Measurements from ENCODE around the gene EML4. TPM values are rescaled to one million over a fixed set of nuclear protein-coding genes. Genes with fewer than 3 reads are reported as not detected.

The EML4 gene
- polyA plus RNA-seq, 1 donor (not counting 4 experiments of a cell fraction or from before 2014, with no cell fraction given): 36.4 TPM

- DNase-seq (ENCODE audit: low read depth, low spot score): no peak
- Histone ChIP-seq H3K4me2 (ENCODE audit: control insufficient read depth, extremely low read depth, insufficient read depth, low read depth, low read length) (no peak overlapping the region), H3K9me1 (ENCODE audit: control insufficient read depth, extremely low read depth, insufficient read depth, low read length) (no peaks in the 10 kb centered on the region), H3K9me3 (ENCODE audit: control insufficient read depth, low read depth, low read length) (no peaks in the 10 kb centered on the region), H3K9ac (ENCODE audit: control insufficient read depth, extremely low read depth, insufficient read depth, low read length) (no peak overlapping the region), H3K4me1 (ENCODE audit: control insufficient read depth, extremely low read depth, insufficient read depth, low read length) (no peaks in the 10 kb centered on the region), H3K4me3 (ENCODE audit: control insufficient read depth in 2 of 3, extremely low read depth in 1 of 3, insufficient read depth in 2 of 3, low read depth in 1 of 3, low read length in 3 of 3) (no peak overlapping the region), H4K20me1 (ENCODE audit: control insufficient read depth, extremely low read depth, insufficient read depth, low read length) (no peaks in the 10 kb centered on the region), H2AFZ (ENCODE audit: control insufficient read depth, low read length) (no peak overlapping the region), H3K36me3 (ENCODE audit: control insufficient read depth in 2 of 2, extremely low read depth in 1 of 2, insufficient read depth in 2 of 2, low read length in 2 of 2) (no peaks in the 10 kb centered on the region), H3K79me2 (ENCODE audit: control insufficient read depth, insufficient read depth, low read length) (no peaks in the 10 kb centered on the region), H3K27me3 (ENCODE audit: control insufficient read depth, extremely low read depth, insufficient read depth, low read length) (no peaks in the 10 kb centered on the region), H3K27ac (ENCODE audit: control insufficient read depth, insufficient read depth, low read length) (no peak overlapping the region)
- FAIRE-seq: no peak
- dilution Hi-C loops (cut with MboI; ENCODE audit: extremely low pct_ligation_motif_present, low sequenced_read_pairs): no loop called here
- TF ChIP-seq EZH2 (IDR thresholded peaks at IDR 0.05; ENCODE audit: low read length): no peak
- no peak for TF ChIP-seq CTCF (optimal IDR thresholded peaks at IDR 0.05 in 1 of 3, IDR thresholded peaks at IDR 0.05 in 1 of 3, conservative IDR thresholded peaks at IDR 0.05 in 1 of 3; ENCODE audit: extremely low read depth in 1 of 3, insufficient read depth in 2 of 3, low read length in 3 of 3)
These were observed 97.1 kb downstream of the EML4 start for GRCh38 chr2:42266236-42266635.

DNA sequence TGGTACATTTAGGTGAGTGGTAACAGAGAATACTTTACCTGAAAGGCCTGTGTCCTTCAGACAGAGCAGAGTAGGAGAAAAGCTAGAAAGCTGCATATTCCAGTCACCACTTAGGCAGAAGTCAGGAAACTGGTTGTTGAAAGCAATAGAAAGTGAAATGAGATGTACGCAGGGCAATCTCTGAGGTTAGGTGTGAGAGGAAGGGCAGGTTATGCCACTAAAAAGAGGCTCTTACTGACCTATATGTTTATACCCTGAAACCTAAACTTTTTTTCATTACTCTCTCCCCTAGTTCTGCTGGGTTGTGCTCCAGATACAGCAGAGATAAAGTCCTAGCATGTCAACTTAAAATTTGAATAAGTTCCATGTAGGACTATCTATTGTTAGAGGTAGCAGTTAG, 98.4 kb downstream of the EML4 start:
- H3K4me2 ChIP-seq (ENCODE audit: control insufficient read depth, extremely low read depth, insufficient read depth, low read depth, low read length): no peak overlapping the region
- no peaks in the 10 kb centered on the region for H3K9me3 ChIP-seq (ENCODE audit: control insufficient read depth, low read depth, low read length)
- H3K4me3 ChIP-seq (ENCODE audit: control insufficient read depth in 2 of 3, extremely low read depth in 1 of 3, insufficient read depth in 2 of 3, low read depth in 1 of 3, low read length in 3 of 3): no peak overlapping the region
- DNase-seq (ENCODE audit: low read depth, low spot score) (no peak), FAIRE-seq (no peak)
- TF ChIP-seq CTCF (optimal IDR thresholded peaks at IDR 0.05 in 1 of 3, IDR thresholded peaks at IDR 0.05 in 1 of 3, conservative IDR thresholded peaks at IDR 0.05 in 1 of 3; ENCODE audit: extremely low read depth in 1 of 3, insufficient read depth in 2 of 3, low read length in 3 of 3) (no peak), EZH2 (IDR thresholded peaks at IDR 0.05; ENCODE audit: low read length) (no peak)
- no peaks in the 10 kb centered on the region for H3K9me1 ChIP-seq (ENCODE audit: control insufficient read depth, extremely low read depth, insufficient read depth, low read length)
- H3K9ac ChIP-seq (ENCODE audit: control insufficient read depth, extremely low read depth, insufficient read depth, low read length): no peak overlapping the region
- H2AFZ ChIP-seq (ENCODE audit: control insufficient read depth, low read length): no peak overlapping the region
- H3K4me1 ChIP-seq (ENCODE audit: control insufficient read depth, extremely low read depth, insufficient read depth, low read length): no peaks in the 10 kb centered on the region
- no peaks in the 10 kb centered on the region for H3K79me2 ChIP-seq (ENCODE audit: control insufficient read depth, insufficient read depth, low read length)
- no peaks in the 10 kb centered on the region for H3K27me3 ChIP-seq (ENCODE audit: control insufficient read depth, extremely low read depth, insufficient read depth, low read length)
- H3K36me3 ChIP-seq (ENCODE audit: control insufficient read depth in 2 of 2, extremely low read depth in 1 of 2, insufficient read depth in 2 of 2, low read length in 2 of 2): no peaks in the 10 kb centered on the region
- H3K27ac ChIP-seq (ENCODE audit: control insufficient read depth, insufficient read depth, low read length): no peak overlapping the region
- dilution Hi-C loops (cut with MboI; ENCODE audit: extremely low pct_ligation_motif_present, low sequenced_read_pairs): no loop called here
- no peaks in the 10 kb centered on the region for H4K20me1 ChIP-seq (ENCODE audit: control insufficient read depth, extremely low read depth, insufficient read depth, low read length)

Data from keratinocyte (primary cell).